Stimulated activated memory B cell treated with anti-CD40 and anti-IgM and Interleukin-4, amounts not matched to agents 10 μg/mL and 1 μg/mL and 100 μg/mL, for 72 hours (primary cell): ENCODE data around the gene BID.
"Not testable (repeated sequence)": the region's sequence is repeated elsewhere in the genome, so short reads cannot be mapped to it uniquely, and the experiment has no call there.

ENCODE experiments used
- ATAC-seq: fragments of 150-1000 bp; cut with Tn5 transposase; 2 replicates; pipeline ENCODE4 v1.10.0; 2021
- H3K27ac Mint-ChIP-seq: one replicate; pipeline ENCODE4 v1.8.0; 2022; ENCODE audit warnings: mild to moderate bottlenecking, mixed read lengths
- H3K27me3 Mint-ChIP-seq: one replicate; pipeline ENCODE4 v1.8.0; 2022; ENCODE audit warnings: mixed read lengths
- H3K36me3 Mint-ChIP-seq: one replicate; pipeline ENCODE4 v1.8.0; 2022; ENCODE audit warnings: mixed read lengths
- H3K4me1 Mint-ChIP-seq: one replicate; pipeline ENCODE4 v1.8.0; 2022; ENCODE audit warnings: mixed read lengths
- H3K4me3 Mint-ChIP-seq: one replicate; pipeline ENCODE4 v1.8.0; 2022; ENCODE audit warnings: mild to moderate bottlenecking, moderate library complexity, mixed read lengths
- H3K9me3 Mint-ChIP-seq: one replicate; pipeline ENCODE4 v1.8.0; 2022; ENCODE audit warnings: mixed read lengths

Gene BID

GRCh38 chr22:17703811-17704210 lies 70.5 kb downstream of the BID start:
- no peak overlapping the region for H3K4me3 Mint-ChIP-seq
- peaks cover 11% of the 10 kb centered on the region for H3K36me3 Mint-ChIP-seq
- no peak overlapping the region for H3K27ac Mint-ChIP-seq
- H3K9me3 Mint-ChIP-seq = no peaks in the 10 kb centered on the region
- ATAC-seq = no peak
- H3K4me1 Mint-ChIP-seq = peaks cover 18% of the 10 kb centered on the region
- no peaks in the 10 kb centered on the region for H3K27me3 Mint-ChIP-seq

GRCh38 chr22:17700778-17701177 lies 73.5 kb downstream of the BID start:
- no peak for ATAC-seq
- Mint-ChIP-seq H3K4me1 (peaks cover 2% of the 10 kb centered on the region), H3K36me3 (peaks cover 18% of the 10 kb centered on the region)

DNA sequence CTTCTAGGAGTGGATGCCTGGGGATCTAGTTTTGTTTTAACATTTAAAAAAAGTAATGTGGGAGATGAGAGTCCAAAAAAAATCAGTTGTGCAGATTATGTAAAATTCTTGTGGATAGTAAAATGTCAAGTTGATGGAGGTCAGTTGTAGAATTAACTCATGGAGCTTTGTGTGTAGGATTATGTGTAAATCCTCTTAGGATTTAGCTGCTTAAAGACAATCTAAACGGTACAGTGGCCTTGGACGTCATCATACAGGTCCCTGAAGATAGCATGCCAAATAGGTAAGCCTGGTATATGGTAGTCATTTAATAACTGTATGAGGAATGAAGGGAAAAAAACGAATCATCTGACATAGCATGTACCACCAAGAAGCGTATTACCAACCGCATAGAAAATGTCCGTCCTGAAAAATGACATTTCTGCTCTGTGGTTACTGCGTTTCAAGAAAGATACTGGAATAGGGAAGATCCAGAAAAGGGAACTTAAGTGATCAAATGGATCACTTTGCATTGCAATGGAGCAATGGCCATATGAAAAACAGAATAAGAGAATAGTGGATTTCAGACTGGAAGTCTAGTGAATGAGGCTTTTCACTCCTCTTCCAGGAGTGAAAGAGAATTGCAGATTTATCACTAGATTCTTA lies 74.5 kb downstream of the BID start:
- Mint-ChIP-seq H3K36me3 (peaks cover 18% of the 10 kb centered on the region), H3K4me3 (no peak overlapping the region), H3K27ac (no peak overlapping the region), H3K27me3 (no peaks in the 10 kb centered on the region), H3K4me1 (no peaks in the 10 kb centered on the region), H3K9me3 (no peaks in the 10 kb centered on the region)
- ATAC-seq = no peak

More at GRCh38 chr22:17700778-17701177, 73.5 kb downstream of the BID start:
- H3K9me3 Mint-ChIP-seq = no peaks in the 10 kb centered on the region
- H3K27me3 Mint-ChIP-seq = no peaks in the 10 kb centered on the region
- no peak overlapping the region for H3K27ac Mint-ChIP-seq
- H3K4me3 Mint-ChIP-seq = no peak overlapping the region

DNA sequence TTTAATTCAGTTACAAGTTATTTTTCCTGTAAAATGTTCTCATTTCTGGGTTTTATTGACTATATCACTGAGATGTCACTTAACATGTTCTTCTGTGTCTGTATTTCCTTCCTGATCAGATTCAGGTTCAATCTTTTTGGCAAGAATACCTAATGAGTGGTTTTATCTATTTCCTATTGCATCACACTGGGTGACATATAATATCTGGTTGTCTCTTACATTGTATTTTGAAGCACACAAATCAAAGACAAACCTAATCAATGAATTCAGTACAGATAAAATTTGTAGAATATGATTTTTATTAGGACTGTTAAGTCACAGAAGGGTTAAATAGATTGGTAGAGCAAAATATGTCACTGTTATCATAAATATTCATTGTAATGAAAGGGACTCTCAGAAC lies 75.3 kb downstream of the BID start:
- Mint-ChIP-seq H3K4me1 (no peaks in the 10 kb centered on the region), H3K9me3 (no peaks in the 10 kb centered on the region), H3K36me3 (peaks cover 18% of the 10 kb centered on the region), H3K27me3 (no peaks in the 10 kb centered on the region), H3K27ac (no peak overlapping the region), H3K4me3 (no peak overlapping the region)
- ATAC-seq = no peak

- not testable (repeated sequence) for H3K27me3 Mint-ChIP-seq, H3K27ac Mint-ChIP-seq, H3K4me1 Mint-ChIP-seq, H3K4me3 Mint-ChIP-seq, ATAC-seq, H3K9me3 Mint-ChIP-seq
- peaks cover 18% of the 10 kb centered on the region for H3K36me3 Mint-ChIP-seq
These were observed 76.0 kb downstream of the BID start for GRCh38 chr22:17698276-17698675.

DNA sequence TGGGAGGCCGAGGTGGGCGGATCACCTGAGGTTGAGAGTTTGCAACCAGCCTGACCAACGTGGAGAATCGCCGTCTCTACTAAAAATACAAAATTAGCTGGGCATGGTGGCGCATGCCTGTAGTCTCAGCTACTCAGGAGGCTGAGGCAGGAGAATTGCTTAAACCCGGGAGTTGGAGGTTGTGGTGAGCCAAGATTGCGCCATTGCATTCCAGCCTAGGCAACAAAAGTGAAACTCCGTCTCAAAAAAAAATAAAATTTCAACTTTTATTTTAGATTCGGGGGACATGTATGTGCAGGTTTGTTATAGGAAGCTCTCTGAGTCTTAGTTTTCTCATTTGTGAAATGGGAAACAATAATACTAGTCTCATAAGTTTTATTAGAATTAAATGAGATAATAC lies 77.1 kb downstream of the BID start:
- H3K4me1 Mint-ChIP-seq, H3K27me3 Mint-ChIP-seq, ATAC-seq, H3K4me3 Mint-ChIP-seq, H3K9me3 Mint-ChIP-seq, H3K27ac Mint-ChIP-seq: not testable (repeated sequence)
- peaks cover 20% of the 10 kb centered on the region for H3K36me3 Mint-ChIP-seq

GRCh38 chr22:17695986-17696385 lies 78.3 kb downstream of the BID start:
- H3K4me1 Mint-ChIP-seq = no peaks in the 10 kb centered on the region
- peaks cover 23% of the 10 kb centered on the region for H3K36me3 Mint-ChIP-seq
- no peak overlapping the region for H3K27ac Mint-ChIP-seq
- no peaks in the 10 kb centered on the region for H3K9me3 Mint-ChIP-seq
- no peak overlapping the region for H3K4me3 Mint-ChIP-seq
- H3K27me3 Mint-ChIP-seq = no peaks in the 10 kb centered on the region
- ATAC-seq = no peak

DNA sequence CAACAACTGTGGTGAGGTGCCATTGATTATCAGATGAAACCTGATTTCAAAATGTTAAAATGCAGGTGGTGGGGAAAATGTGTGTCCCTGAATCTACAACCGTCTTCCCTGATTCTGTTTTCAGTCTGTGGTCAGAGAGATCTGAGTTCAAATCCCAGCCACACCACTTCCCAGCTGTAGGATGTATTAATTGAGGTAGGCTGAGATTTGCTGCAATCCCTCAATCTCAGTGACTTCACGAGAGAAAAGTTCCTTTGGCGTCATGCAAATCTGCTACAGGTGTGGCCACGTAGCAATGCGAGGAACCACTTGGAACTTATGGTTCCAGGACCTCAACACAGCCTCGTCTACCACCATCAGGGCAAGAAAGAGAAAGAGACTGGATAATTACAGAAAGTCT lies 79.5 kb downstream of the BID start:
- H3K27ac Mint-ChIP-seq = no peak overlapping the region
- no peaks in the 10 kb centered on the region for H3K27me3 Mint-ChIP-seq
- no peaks in the 10 kb centered on the region for H3K9me3 Mint-ChIP-seq
- no peaks in the 10 kb centered on the region for H3K4me1 Mint-ChIP-seq
- H3K4me3 Mint-ChIP-seq = no peak overlapping the region
- ATAC-seq = no peak
- peaks cover 21% of the 10 kb centered on the region for H3K36me3 Mint-ChIP-seq

DNA sequence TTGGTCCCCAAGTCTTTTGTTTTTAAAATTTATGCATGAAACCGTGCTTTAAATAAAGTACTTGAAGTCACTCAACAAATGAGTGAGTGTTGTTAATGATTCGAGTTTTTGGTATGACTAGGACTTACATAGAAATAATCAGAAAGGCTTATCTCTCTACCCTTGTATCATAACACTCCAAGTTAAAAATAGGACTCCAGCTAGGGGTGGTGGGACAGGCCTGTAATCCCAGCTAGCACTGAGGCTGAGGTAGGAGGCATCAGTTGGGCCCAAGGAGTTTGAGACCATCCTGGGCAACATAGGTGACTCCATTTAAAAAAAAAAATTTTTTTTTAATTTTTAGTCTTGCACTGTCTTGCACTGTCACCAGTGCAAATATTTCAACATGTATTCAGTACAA lies 80.1 kb downstream of the BID start:
- peaks cover 17% of the 10 kb centered on the region for H3K36me3 Mint-ChIP-seq
- H3K27ac Mint-ChIP-seq = no peak overlapping the region
- H3K4me1 Mint-ChIP-seq = no peaks in the 10 kb centered on the region
- no peak overlapping the region for H3K4me3 Mint-ChIP-seq
- no peak for ATAC-seq
- no peaks in the 10 kb centered on the region for H3K27me3 Mint-ChIP-seq
- no peaks in the 10 kb centered on the region for H3K9me3 Mint-ChIP-seq

DNA sequence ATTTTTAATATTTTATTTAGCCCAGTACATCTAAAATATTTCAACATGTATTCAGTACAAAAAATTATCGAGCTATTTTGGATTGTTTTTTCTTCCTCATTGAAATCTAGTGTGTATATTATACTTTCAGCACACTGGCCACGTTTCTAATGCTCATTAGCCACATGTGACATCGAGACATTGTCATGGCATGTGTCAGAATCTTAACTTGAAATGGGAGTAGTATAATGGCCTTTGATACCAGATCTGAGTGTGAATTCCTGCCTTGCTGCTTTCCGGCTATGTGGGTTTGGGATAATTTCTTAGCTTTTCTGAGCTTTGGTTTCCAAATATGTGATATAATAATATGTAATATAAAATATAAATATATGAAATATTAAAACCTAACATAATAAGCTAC lies 81.4 kb downstream of the BID start:
- Mint-ChIP-seq H3K4me1 (no peaks in the 10 kb centered on the region), H3K27me3 (no peaks in the 10 kb centered on the region), H3K9me3 (no peaks in the 10 kb centered on the region), H3K27ac (no peak overlapping the region), H3K4me3 (no peak overlapping the region), H3K36me3 (peaks cover 16% of the 10 kb centered on the region)
- no peak for ATAC-seq

DNA sequence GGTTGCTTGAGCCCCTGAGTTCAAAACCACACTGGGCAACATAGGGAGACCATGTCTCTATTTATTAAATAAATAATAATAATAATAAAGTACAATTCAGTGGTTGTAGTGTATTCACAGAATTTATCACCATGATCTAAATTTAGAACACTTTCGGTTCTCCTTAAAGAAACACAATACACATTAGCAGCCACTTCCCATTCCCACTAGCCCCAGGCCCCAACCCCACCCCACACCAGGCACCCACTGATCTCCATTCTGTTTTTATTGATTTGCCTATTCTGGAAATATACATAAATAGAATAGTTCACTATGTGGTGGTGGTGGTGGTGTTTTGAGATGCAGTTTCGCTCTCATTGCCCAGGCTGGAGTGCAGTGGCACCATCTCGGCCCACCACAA lies 90.0 kb downstream of the BID start:
- no peaks in the 10 kb centered on the region for H3K27me3 Mint-ChIP-seq
- no peaks in the 10 kb centered on the region for H3K9me3 Mint-ChIP-seq

More for the DNA sequence above, 90.0 kb downstream of the BID start:
- no peak overlapping the region for H3K27ac Mint-ChIP-seq
- peaks cover 13% of the 10 kb centered on the region for H3K36me3 Mint-ChIP-seq
- peaks cover 6% of the 10 kb centered on the region for H3K4me1 Mint-ChIP-seq
- no peak for ATAC-seq
- H3K4me3 Mint-ChIP-seq = no peak overlapping the region
